CD4-positive, alpha-beta T cell treated with Interleukin-17A for 4 hours (primary cell): ENCODE data around the gene CLIC6.
"Not testable (repeated sequence)": the region's sequence is repeated elsewhere in the genome, so short reads cannot be mapped to it uniquely, and the experiment has no call there.

Experiments
- DNase-seq: peaks from one replicate; pipeline ENCODE4 v3.0.0-alpha.2; 2020; ENCODE audit warnings: mixed read lengths

The CLIC6 gene

GRCh38 chr21:34693192-34693810, 24.5 kb downstream of the CLIC6 start:
- DNase-seq: peak; percentile 64

- DNase-seq: no peak
Measured at GRCh38 chr21:34695434-34695833, 26.6 kb downstream of the CLIC6 start.

GRCh38 chr21:34696121-34696520, 27.3 kb downstream of the CLIC6 start:
- DNase-seq: no peak

GRCh38 chr21:34697826-34698225, 29.0 kb downstream of the CLIC6 start:
- DNase-seq: no peak

- no peak for DNase-seq
Measured at GRCh38 chr21:34698270-34699015, 29.6 kb downstream of the CLIC6 start.

GRCh38 chr21:34700605-34701004, 31.8 kb downstream of the CLIC6 start:
- DNase-seq: no peak

- DNase-seq: no peak
Measured at GRCh38 chr21:34701726-34702125, 32.9 kb downstream of the CLIC6 start.

GRCh38 chr21:34702341-34703170, 33.8 kb downstream of the CLIC6 start:
- DNase-seq: no peak

- DNase-seq: no peak
Measured at GRCh38 chr21:34703571-34703970, 34.8 kb downstream of the CLIC6 start.

- no peak for DNase-seq
Measured at GRCh38 chr21:34704119-34704518, 35.3 kb downstream of the CLIC6 start.

- no peak for DNase-seq
Measured at GRCh38 chr21:34705011-34705410, 36.2 kb downstream of the CLIC6 start.

GRCh38 chr21:34706337-34706736, 37.5 kb downstream of the CLIC6 start:
- DNase-seq: no peak

- peak; percentile 55 for DNase-seq
Measured at GRCh38 chr21:34707876-34708325, 39.1 kb downstream of the CLIC6 start.

- DNase-seq: no peak
Measured at GRCh38 chr21:34713621-34714020, 44.8 kb downstream of the CLIC6 start.

- no peak for DNase-seq
Measured at GRCh38 chr21:34715518-34715917, 46.7 kb downstream of the CLIC6 start.

- no peak for DNase-seq
Measured at GRCh38 chr21:34715985-34716596, 47.3 kb downstream of the CLIC6 start.

GRCh38 chr21:34718529-34718928, 49.7 kb downstream of the CLIC6 start:
- DNase-seq: not testable (repeated sequence)

- DNase-seq: peak; percentile 54
Measured at GRCh38 chr21:34722684-34723300, 54.0 kb downstream of the CLIC6 start.

- DNase-seq: no peak
Measured at GRCh38 chr21:34724131-34724856, 55.5 kb downstream of the CLIC6 start.

GRCh38 chr21:34724857-34725195, 56.0 kb downstream of the CLIC6 start:
- DNase-seq: no peak

GRCh38 chr21:34726627-34727337, 58.0 kb downstream of the CLIC6 start:
- no peak for DNase-seq
